Progenitor cell of endocrine pancreas (in vitro differentiated cells): Measurements from ENCODE around the gene FBN1. TPM values are rescaled to one million over a fixed set of nuclear protein-coding genes. Genes with fewer than 3 reads are reported as not detected.

Experiments used
- DNase-seq: peaks from one replicate; pipeline ENCODE4 v3.0.0; 2021; ENCODE audit warnings: low spot score; ENCODE audit not compliant: unreplicated experiment
- H3K27ac Mint-ChIP-seq: 2 replicates; pipeline ENCODE4 v1.8.0; 2021; ENCODE audit warnings: mild to moderate bottlenecking, moderate library complexity, mixed read lengths
- H3K27me3 Mint-ChIP-seq: 2 replicates; pipeline ENCODE4 v1.8.0; 2021; ENCODE audit warnings: mixed read lengths
- H3K36me3 Mint-ChIP-seq: 2 replicates; pipeline ENCODE4 v1.8.0; 2022; ENCODE audit warnings: mixed read lengths; ENCODE audit not compliant: insufficient read depth
- H3K4me1 Mint-ChIP-seq: 2 replicates; pipeline ENCODE4 v1.8.0; 2021; ENCODE audit warnings: low read depth, mixed read lengths
- H3K4me3 Mint-ChIP-seq: 2 replicates; pipeline ENCODE4 v1.8.0; 2021; ENCODE audit warnings: low read depth, mild to moderate bottlenecking, moderate library complexity, mixed read lengths
- H3K9me3 Mint-ChIP-seq: 2 replicates; pipeline ENCODE4 v1.8.0; 2021; ENCODE audit warnings: low read depth, mixed read lengths
- CTCF ChIP-seq: fragments of 200-600 bp; sonication (generic); IDR thresholded peaks from one replicate; pipeline ENCODE4 v1.5.0; 2021; ENCODE audit warnings: antibody characterized with exemption, mild to moderate bottlenecking; ENCODE audit not compliant: unreplicated experiment
- total RNA-seq: library from RNA; stranded (reverse); gene quantifications from 2 replicates; pipeline ENCODE4 v1.2.1, GENCODE V29; 2021

The FBN1 gene
- total RNA-seq, 1 donor from 2014 or later: 3.3 TPM

- no peaks in the 10 kb centered on the region for H3K27me3 Mint-ChIP-seq
- no peak for DNase-seq
- no peaks in the 10 kb centered on the region for H3K9me3 Mint-ChIP-seq
- no peak for TF ChIP-seq CTCF
- no peak overlapping the region for H3K27ac Mint-ChIP-seq
- no peaks in the 10 kb centered on the region for H3K36me3 Mint-ChIP-seq
- no peaks in the 10 kb centered on the region for H3K4me1 Mint-ChIP-seq
- H3K4me3 Mint-ChIP-seq: no peak overlapping the region
Observed at GRCh38 chr15:48616216-48616615, 29.3 kb downstream of the FBN1 start.

- H3K36me3 Mint-ChIP-seq: no peaks in the 10 kb centered on the region
- no peak for TF ChIP-seq CTCF
Observed at GRCh38 chr15:48614051-48614450, 31.5 kb downstream of the FBN1 start.

GRCh38 chr15:48609486-48609885 is 36.0 kb downstream of the FBN1 start:
- no peak overlapping the region for H3K27ac Mint-ChIP-seq
- DNase-seq: no peak
- no peak overlapping the region for H3K4me3 Mint-ChIP-seq
- no peak for TF ChIP-seq CTCF
- no peaks in the 10 kb centered on the region for H3K36me3 Mint-ChIP-seq
- no peaks in the 10 kb centered on the region for H3K9me3 Mint-ChIP-seq
- no peaks in the 10 kb centered on the region for H3K4me1 Mint-ChIP-seq
- no peaks in the 10 kb centered on the region for H3K27me3 Mint-ChIP-seq

More at GRCh38 chr15:48614051-48614450, 31.5 kb downstream of the FBN1 start:
- Mint-ChIP-seq H3K27ac (no peak overlapping the region), H3K4me1 (no peaks in the 10 kb centered on the region), H3K4me3 (no peak overlapping the region), H3K9me3 (no peaks in the 10 kb centered on the region), H3K27me3 (no peaks in the 10 kb centered on the region)
- DNase-seq: no peak

GRCh38 chr15:48607846-48608245 is 37.7 kb downstream of the FBN1 start:
- Mint-ChIP-seq H3K27ac (no peak overlapping the region), H3K9me3 (no peaks in the 10 kb centered on the region), H3K36me3 (no peaks in the 10 kb centered on the region), H3K4me3 (no peak overlapping the region), H3K27me3 (no peaks in the 10 kb centered on the region), H3K4me1 (no peaks in the 10 kb centered on the region)
- TF ChIP-seq CTCF: no peak
- no peak for DNase-seq

GRCh38 chr15:48604567-48604966 is 40.9 kb downstream of the FBN1 start:
- no peak for DNase-seq
- Mint-ChIP-seq H3K4me1 (no peaks in the 10 kb centered on the region), H3K4me3 (no peak overlapping the region), H3K9me3 (no peaks in the 10 kb centered on the region), H3K27ac (no peak overlapping the region), H3K36me3 (no peaks in the 10 kb centered on the region), H3K27me3 (no peaks in the 10 kb centered on the region)
- no peak for TF ChIP-seq CTCF
